GM13977 (cell line): ENCODE data around the gene EXD3.

Experiments
- DNase-seq: peaks from one replicate; pipeline ENCODE4 v3.0.0; 2012; ENCODE audit warnings: low spot score
- in situ Hi-C: fragments of 300-500 bp; cut with MboI; formaldehyde crosslinking; loops from one replicate; pipeline ENCODE4 v1.12.0; 2022; ENCODE audit warnings: low sequenced_read_pairs, low pct_unique_long_range_greater_than_20kb, mixed read lengths, inconsistent platforms; ENCODE audit not compliant: unreplicated experiment
- TF ChIP-seq, protein P1 (sequence below): IDR thresholded peaks from 2 replicates; pipeline ENCODE4 v1.5.1; 2012; ENCODE audit warnings: mild to moderate bottlenecking, control low read depth; ENCODE audit not compliant: insufficient read depth; ENCODE audit errors: extremely low read depth, missing control alignments

Gene EXD3

DNA sequence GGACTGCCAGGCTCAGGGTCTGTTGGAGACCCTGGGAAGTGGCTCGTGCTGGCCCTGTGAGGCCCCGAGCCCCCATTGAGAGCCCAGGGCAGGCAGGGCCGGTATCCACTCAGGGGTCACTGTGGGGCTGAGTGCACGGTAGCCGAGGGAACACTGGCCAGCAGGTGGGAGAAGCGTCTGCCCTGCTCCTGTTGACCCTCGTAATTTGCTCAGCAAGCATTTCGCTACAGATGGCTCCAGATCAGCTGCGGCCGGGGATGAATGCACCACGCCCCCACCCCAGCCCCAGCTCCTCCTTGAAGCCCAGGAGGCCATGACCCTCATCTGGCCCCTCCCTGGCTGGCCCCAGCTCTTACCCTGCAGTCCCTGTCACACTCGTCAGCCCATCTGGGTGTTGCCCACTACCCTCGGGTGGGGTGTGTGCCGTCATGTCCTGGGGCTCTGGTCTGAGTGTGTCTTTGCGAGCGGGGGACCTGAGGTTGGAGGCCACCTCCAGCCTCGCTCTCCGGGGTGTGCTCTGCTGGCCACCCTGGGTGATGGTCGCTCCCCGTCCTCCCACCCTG lies 114.8 kb downstream of the EXD3 start:
- in situ Hi-C loops: no loop called here
- TF ChIP-seq, protein P1, sequence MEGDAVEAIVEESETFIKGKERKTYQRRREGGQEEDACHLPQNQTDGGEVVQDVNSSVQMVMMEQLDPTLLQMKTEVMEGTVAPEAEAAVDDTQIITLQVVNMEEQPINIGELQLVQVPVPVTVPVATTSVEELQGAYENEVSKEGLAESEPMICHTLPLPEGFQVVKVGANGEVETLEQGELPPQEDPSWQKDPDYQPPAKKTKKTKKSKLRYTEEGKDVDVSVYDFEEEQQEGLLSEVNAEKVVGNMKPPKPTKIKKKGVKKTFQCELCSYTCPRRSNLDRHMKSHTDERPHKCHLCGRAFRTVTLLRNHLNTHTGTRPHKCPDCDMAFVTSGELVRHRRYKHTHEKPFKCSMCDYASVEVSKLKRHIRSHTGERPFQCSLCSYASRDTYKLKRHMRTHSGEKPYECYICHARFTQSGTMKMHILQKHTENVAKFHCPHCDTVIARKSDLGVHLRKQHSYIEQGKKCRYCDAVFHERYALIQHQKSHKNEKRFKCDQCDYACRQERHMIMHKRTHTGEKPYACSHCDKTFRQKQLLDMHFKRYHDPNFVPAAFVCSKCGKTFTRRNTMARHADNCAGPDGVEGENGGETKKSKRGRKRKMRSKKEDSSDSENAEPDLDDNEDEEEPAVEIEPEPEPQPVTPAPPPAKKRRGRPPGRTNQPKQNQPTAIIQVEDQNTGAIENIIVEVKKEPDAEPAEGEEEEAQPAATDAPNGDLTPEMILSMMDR: no peak
- no peak for DNase-seq

DNA sequence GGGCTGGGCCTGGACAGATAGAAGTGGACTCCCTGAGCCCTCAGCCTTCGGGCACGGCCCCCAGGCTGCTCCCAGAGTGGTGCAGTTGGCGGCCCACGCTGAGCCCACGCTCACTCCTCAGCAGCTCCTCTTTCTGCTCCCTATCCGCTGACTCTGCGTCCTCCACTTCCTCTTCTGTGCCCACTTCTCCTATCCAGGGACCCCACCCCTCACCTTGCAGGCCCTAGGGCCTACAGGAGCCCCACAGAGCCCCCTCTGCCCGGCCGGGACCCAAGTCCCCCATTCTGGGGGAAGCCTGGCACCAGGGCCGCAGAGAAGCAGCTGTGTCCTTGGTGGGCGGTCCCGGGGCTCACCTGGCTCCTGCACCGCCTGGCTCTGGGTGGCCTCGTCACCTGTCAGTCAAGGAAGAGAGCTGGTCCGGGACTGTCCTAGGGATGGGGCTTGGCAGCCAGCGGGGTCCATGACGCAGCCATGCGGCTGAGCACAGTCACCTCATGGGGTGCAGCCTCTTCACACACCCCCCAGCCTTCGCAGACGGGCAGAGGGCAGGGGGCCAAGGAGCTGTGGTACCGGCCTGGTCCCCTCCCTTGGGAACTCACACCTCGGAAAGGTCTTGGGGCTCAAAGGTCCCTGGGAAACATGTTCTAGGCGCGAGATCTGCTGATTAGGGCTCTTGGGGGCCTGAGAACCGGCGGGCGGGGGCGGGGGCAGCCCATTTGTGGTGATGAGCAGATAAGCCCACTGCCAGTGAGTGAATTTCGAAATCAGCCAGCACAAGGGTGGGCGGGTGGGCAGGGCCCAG lies 115.5 kb downstream of the EXD3 start:
- in situ Hi-C loops: no loop called here
- no peak for DNase-seq
- TF ChIP-seq, protein P1: no peak

DNA sequence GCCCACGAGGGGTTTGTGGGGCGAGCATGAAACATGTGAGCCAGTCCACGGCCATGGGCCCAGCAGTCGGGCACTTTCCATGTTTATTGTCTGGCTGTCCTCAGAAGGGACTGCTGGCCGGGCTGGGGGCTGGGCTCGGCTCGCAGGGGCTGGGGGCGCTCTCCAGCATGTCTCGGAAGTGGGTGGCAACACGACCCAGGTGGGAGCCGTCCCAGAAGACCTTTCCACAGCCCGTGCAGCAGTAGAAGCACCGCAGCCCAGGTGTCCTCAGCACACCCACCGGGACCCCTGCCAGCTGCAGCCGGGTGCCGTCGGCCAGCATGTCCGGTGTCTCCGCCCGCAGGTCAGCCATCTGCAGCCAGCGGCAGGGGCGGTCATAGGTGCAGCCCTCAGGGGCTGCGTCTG lies 116.1 kb downstream of the EXD3 start:
- TF ChIP-seq, protein P1: no peak

DNA sequence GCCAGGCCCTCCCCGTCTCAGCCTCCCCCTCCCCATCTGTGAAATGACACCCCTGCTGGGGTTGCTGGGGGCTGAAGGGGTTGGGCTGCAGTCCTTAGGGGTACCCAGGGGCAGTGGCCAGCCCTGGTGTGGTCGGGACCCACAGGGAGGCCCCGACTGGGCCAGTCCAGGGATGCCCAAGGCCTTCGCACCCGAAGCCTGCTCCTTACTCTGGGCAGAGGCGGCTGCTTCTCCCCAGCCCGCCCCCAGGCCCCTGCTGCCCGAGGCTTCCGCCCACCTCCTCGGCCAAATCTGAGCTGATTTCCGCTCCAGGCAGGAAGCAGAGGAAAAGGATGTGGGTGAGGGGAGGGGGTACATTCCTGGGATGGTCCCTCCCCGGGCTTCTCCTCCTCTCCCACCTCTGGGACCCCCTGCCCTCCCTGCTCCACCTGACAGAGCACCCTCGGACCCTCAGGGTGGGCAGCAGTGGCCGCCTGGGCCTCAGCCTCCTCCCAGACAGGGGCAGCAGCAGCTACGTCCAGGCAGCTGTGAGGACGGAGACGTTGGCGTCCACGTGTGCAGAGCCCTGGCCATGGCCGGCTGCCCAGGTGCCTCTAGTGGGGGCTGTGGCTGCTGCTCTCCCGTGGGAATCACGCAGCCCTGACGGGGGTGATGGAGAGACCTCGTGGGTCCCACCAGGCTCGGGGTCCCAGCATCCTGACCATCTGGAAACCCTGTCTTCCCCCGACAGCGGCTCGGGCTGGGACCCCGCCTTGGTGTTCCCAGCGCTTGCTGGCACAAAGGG lies 116.7 kb downstream of the EXD3 start:
- DNase-seq: no peak
- TF ChIP-seq, protein P1: no peak
- in situ Hi-C loops: no loop called here

More for the DNA sequence above, 116.1 kb downstream of the EXD3 start:
- DNase-seq: no peak
- in situ Hi-C loops: no loop called here

DNA sequence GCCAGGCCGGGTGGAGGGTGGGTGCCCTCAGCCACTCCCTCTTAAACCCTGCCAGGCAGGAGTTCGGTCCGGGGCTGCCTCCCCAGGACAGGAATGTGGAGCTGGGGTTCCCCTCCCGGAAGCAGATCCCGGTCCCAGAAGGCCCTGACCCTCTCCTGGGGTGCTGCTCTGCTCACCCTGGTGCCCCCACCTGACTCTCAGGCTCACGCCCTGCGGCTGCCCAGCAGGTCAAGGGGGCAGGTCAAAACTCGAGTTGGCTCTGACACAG lies 117.2 kb downstream of the EXD3 start:
- TF ChIP-seq, protein P1: no peak
- in situ Hi-C loops: no loop called here
- no peak for DNase-seq

DNA sequence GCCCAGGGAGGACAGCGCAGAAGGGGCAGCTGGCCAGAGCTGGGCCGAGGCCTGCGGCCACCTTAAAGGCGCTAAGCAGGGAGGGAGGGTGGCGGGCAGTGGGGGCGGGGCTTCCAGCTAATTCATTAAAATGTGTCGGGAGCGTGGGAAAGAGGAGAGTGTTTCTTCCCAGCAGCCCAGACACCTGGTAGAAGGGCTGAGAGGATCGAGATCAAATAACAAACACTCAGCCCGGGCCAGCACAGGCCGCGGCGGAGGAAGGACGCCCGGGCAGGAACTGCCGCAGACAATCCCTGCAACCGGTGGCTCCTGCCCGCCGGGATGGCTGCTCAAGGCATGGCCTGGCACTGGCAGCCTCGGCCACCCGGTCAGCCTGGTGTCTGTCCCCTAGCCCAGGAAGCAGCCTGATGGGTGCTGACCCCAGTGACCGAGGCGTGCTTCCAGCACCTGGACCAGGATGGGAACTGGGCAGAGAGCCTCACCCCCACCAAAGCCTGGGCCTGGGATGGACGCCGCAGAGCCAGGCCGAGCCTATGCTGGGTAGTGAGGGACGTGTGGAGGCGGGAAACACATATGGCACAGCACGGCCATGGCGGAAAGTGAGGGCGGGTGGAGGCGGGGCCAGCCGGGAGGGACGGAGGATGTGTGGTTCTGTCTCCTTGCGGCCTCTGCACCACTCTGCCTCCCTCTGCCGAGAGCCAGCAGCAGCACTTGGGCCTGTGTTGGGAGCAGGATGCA lies 117.7 kb downstream of the EXD3 start:
- TF ChIP-seq, protein P1: peak; percentile 29
- in situ Hi-C loops: no loop called here
- DNase-seq: peak; percentile 81
